Midbrain (tissue), 1 donor: Measurements from ENCODE around the gene SAA1.
"Not testable (repeated sequence)": the region's sequence is repeated elsewhere in the genome, so short reads cannot be mapped to it uniquely, and the experiment has no call there.

Experiments
- DNase-seq: peaks from one replicate; lab custom pipeline; 2025; lab: John Stamatoyannopoulos, UW

Gene SAA1

GRCh38 chr11:18265949-18266348 is at the start of gene SAA1:
TSS of gene SAA1 (plus strand) at chr11:18266264. CDS start at chr11:18266888, 624 bp downstream.
- DNase-seq, result no peak

- DNase-seq, result no peak
Measured at GRCh38 chr11:18221274-18221876, 44.7 kb upstream of the SAA1 start.

- no peak for DNase-seq
Measured at GRCh38 chr11:18222814-18223421, 43.1 kb upstream of the SAA1 start.

GRCh38 chr11:18223591-18224387 is 42.3 kb upstream of the SAA1 start:
- DNase-seq, result no peak

- DNase-seq, result no peak
Measured at GRCh38 chr11:18225913-18226312, 40.2 kb upstream of the SAA1 start.

- no peak for DNase-seq
Measured at GRCh38 chr11:18229501-18229900, 36.6 kb upstream of the SAA1 start.

- DNase-seq, result no peak
Measured at GRCh38 chr11:18230859-18231258, 35.2 kb upstream of the SAA1 start.

GRCh38 chr11:18233912-18234311 is 32.2 kb upstream of the SAA1 start:
- DNase-seq, result no peak

GRCh38 chr11:18235394-18236334 is 30.4 kb upstream of the SAA1 start:
- DNase-seq, result no peak

- DNase-seq, result no peak
Measured at GRCh38 chr11:18236664-18237356, 29.3 kb upstream of the SAA1 start, which contains the start of gene SAA4. TSS of gene SAA4 (minus strand) at chr11:18236802. CDS start at chr11:18235926, 876 bp downstream.

GRCh38 chr11:18239655-18240054 is 26.4 kb upstream of the SAA1 start:
- DNase-seq, result no peak

GRCh38 chr11:18243783-18244362 is 22.2 kb upstream of the SAA1 start:
- DNase-seq, result peak; percentile 23

- no peak for DNase-seq
Measured at GRCh38 chr11:18245396-18245795, 20.7 kb upstream of the SAA1 start.

- DNase-seq, result not testable (repeated sequence)
Measured at GRCh38 chr11:18246379-18247190, 19.5 kb upstream of the SAA1 start.

- not testable (repeated sequence) for DNase-seq
Measured at GRCh38 chr11:18247191-18247581, 18.9 kb upstream of the SAA1 start.

GRCh38 chr11:18248561-18248960 is 17.5 kb upstream of the SAA1 start, which contains the start of gene SAA2:
TSS of gene SAA2 (minus strand) at chr11:18248668. CDS start at chr11:18248011, 657 bp downstream.
- no peak for DNase-seq

- no peak for DNase-seq
Measured at GRCh38 chr11:18253233-18253632, 12.8 kb upstream of the SAA1 start.

- no peak for DNase-seq
Measured at GRCh38 chr11:18253778-18254338, 12.2 kb upstream of the SAA1 start.

GRCh38 chr11:18254781-18255361 is 11.2 kb upstream of the SAA1 start:
- no peak for DNase-seq
